Urinary bladder (tissue), 4 donors: ENCODE results near the gene EBLN2. TPM values are rescaled to one million over a fixed set of nuclear protein-coding genes. Genes with fewer than 3 reads are reported as not detected.

ENCODE experiments used
- DNase-seq: peaks from one replicate; pipeline ENCODE4 v3.0.0-alpha.2; 2015; ENCODE audit errors: extremely low spot score
- H3K27ac ChIP-seq: one replicate; pipeline ENCODE4 v1.5.1; 2013; ENCODE audit warnings: low read depth, mild to moderate bottlenecking, moderate library complexity
- H3K36me3 ChIP-seq: one replicate; pipeline ENCODE4 v1.6.1; 2013; ENCODE audit warnings: mild to moderate bottlenecking, moderate library complexity; ENCODE audit not compliant: insufficient read depth
- H3K4me1 ChIP-seq: one replicate; pipeline ENCODE4 v1.6.1; 2013; ENCODE audit warnings: mild to moderate bottlenecking, moderate library complexity; ENCODE audit not compliant: insufficient read depth
- H3K4me3 ChIP-seq: one replicate; pipeline ENCODE4 v1.5.1; 2013; ENCODE audit warnings: low read depth, low read length
- WGBS: extraction: QIAGEN DNeasy Blood & Tissue Kit; methylation state at CpG from one replicate; pipeline ENCODE4 v1.1.7; 2013; 5-methylcytosine and 5-hydroxymethylcytosine counted together
- polyA plus RNA-seq: library from polyadenylated mRNA; stranded (reverse); fragments of 200-250 nt; gene quantifications from one replicate; pipeline ENCODE4 v1.2.3, GENCODE V29; 2013
- total RNA-seq: library from RNA; depleted of rRNA; stranded (reverse); fragments of >200 nt; gene quantifications from one replicate; pipeline ENCODE4 v1.2.3, GENCODE V29; 2014
- donor health status: healthy with polysubstance abuse.
- donor health status: healthy.

Gene EBLN2
- total RNA-seq (25.3 TPM), polyA plus RNA-seq (0.85 TPM)

- Histone ChIP-seq H3K4me3 (no peak within 1 kb of the TSS), H3K36me3 (peaks cover 3% of the 10 kb centered on the region), H3K27ac (no peak within 1 kb of the TSS), H3K4me1 (no peaks in the 10 kb centered on the region)
- WGBS, result 92% methylated on average over 2 of the region's 2 CpGs
- DNase-seq, result no peak
Observed at GRCh38 chr3:73061416-73061815, at the start of gene EBLN2. Gene EBLN2, plus strand, starts transcription at chr3:73061659. Its CDS starts 423 bp downstream, at chr3:73062082.

DNA sequence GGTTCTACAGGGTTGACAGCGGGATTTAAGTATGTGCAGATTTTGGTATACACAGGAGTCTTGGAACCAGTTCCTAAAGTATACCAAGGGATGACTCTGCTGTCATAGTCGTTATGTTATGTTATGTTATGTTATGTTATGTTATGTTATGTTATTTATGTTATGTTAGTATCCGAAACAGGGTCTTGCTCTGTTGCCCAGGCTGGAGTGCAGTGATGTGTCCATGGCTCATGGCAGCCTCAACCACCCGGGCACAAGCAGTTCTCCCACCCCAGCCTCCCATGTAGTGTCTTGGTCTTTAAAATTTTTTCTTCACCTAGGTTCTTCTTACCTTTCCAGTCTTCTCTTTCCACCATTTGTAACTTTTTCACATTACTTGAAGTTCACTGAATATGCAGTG lies 43.2 kb upstream of the EBLN2 start:
- Histone ChIP-seq H3K4me1 (no peaks in the 10 kb centered on the region), H3K4me3 (no peak overlapping the region), H3K36me3 (no peaks in the 10 kb centered on the region), H3K27ac (no peak overlapping the region)
- WGBS, result 88% methylated on average over 4 of the region's 4 CpGs
- DNase-seq, result no peak

GRCh38 chr3:73018790-73019441 lies 42.5 kb upstream of the EBLN2 start:
- H3K36me3 ChIP-seq, result no peaks in the 10 kb centered on the region
- WGBS, result 67% methylated on average over 5 of the region's 5 CpGs
- H3K27ac ChIP-seq, result no peak overlapping the region
- H3K4me3 ChIP-seq, result no peak overlapping the region
- H3K4me1 ChIP-seq, result no peaks in the 10 kb centered on the region
- DNase-seq, result no peak

- H3K36me3 ChIP-seq, result no peaks in the 10 kb centered on the region
- WGBS, result 53% methylated on average over 4 of the region's 4 CpGs
- H3K27ac ChIP-seq, result no peak overlapping the region
- no peak overlapping the region for H3K4me3 ChIP-seq
- no peaks in the 10 kb centered on the region for H3K4me1 ChIP-seq
- DNase-seq, result no peak
Observed at GRCh38 chr3:73021301-73021835, 40.1 kb upstream of the EBLN2 start.

DNA sequence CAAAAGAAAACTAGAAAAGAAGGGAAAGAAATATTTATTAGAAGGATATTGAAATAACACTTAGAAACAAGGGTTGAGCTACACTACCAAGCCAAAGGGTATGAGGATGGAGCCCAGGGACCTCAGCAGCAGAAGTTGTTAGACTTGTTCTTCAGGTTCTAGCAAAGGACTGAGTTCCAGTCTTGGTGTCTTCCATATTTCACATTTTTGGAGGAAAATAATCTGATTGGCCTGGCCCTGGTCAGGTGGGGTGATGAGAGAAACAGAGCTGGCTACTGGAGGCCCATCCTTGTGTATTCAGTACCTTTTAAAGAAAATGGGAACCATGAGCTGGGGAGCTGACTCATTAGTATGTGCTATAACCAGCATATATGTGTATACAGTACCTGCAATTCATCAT lies 36.6 kb upstream of the EBLN2 start:
- Histone ChIP-seq H3K36me3 (no peaks in the 10 kb centered on the region), H3K4me1 (no peaks in the 10 kb centered on the region), H3K27ac (no peak overlapping the region), H3K4me3 (no peak overlapping the region)
- DNase-seq, result no peak

GRCh38 chr3:73026111-73026759 lies 35.2 kb upstream of the EBLN2 start:
- 65% methylated on average over 6 of the region's 6 CpGs for WGBS
- Histone ChIP-seq H3K27ac (no peak overlapping the region), H3K4me1 (no peaks in the 10 kb centered on the region), H3K36me3 (no peaks in the 10 kb centered on the region), H3K4me3 (no peak overlapping the region)
- no peak for DNase-seq

DNA sequence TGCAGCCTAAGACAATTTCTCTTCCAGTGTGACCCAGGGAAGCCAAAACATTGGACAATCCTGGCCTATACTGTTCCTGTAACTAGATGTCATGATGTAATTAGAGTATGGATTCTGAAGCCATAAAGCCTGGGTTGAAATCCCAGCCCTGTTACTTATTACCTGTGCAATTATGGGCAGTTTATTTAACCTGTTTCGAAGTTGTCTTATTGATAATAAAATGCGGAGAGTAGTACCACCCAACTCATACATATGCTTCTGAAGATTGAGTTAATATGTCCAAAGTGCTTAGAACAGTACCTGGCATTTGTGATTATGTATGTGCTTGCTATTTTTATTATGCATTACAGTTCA lies 34.7 kb upstream of the EBLN2 start:
- no peaks in the 10 kb centered on the region for H3K4me1 ChIP-seq

DNA sequence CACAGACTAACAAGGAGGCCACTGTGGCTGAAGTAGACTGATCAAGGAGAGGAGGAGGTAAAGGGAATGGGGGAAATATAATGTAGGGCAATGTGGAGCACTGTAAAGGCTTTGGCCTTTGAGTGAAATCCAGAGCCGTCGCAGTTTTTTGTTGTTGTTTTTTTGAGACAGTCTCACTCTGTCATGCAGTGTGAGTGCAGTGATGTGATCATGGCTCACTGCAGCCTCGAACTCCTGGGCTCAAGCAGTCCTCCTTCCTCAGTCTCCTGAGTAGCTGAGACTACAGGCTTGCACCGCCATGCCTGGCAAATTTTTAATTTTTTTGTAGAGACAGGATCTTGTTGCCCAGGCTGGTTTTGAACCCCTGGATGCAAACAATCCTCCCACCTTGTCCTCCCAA lies 32.7 kb upstream of the EBLN2 start:
- Histone ChIP-seq H3K36me3 (no peaks in the 10 kb centered on the region), H3K27ac (no peak overlapping the region), H3K4me1 (no peaks in the 10 kb centered on the region), H3K4me3 (no peak overlapping the region)
- WGBS, result 66% methylated on average over 4 of the region's 4 CpGs
- no peak for DNase-seq

More for the DNA sequence above, 34.7 kb upstream of the EBLN2 start:
- Histone ChIP-seq H3K36me3 (no peaks in the 10 kb centered on the region), H3K27ac (no peak overlapping the region), H3K4me3 (no peak overlapping the region)
- DNase-seq, result no peak
- WGBS, result 98% methylated on average over 2 of the region's 2 CpGs

- 17% methylated on average over 1 of the region's 1 CpG for WGBS
- Histone ChIP-seq H3K27ac (no peak overlapping the region), H3K36me3 (no peaks in the 10 kb centered on the region), H3K4me3 (no peak overlapping the region), H3K4me1 (no peaks in the 10 kb centered on the region)
- no peak for DNase-seq
Observed at GRCh38 chr3:73029321-73029796, 32.1 kb upstream of the EBLN2 start.

DNA sequence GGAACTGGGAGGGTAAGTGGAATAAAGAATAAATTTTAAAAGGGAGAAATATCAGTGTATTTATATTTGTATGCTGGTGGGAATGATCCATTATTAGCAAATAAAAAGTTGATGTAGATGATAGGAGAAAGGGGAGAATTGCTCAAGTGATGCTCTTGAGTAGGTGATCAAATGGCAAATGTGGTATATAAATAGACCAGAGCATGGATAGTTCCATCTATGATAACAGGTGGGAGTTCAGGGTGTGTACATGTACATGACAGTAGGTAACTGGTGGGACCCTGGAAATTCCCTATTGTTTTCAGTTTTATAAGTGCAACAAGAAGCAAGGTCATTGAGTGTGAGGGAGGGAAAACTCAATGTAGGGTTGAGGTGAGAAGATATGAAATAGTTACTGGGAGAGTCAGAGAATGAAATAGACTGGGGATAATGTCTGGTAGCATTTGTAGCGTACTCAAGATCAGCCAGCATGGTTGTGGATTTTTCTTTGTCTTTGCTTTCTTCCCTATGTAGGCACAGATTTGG lies 31.3 kb upstream of the EBLN2 start:
- H3K4me3 ChIP-seq, result no peak overlapping the region
- H3K27ac ChIP-seq, result no peak overlapping the region
- no peaks in the 10 kb centered on the region for H3K36me3 ChIP-seq
- 90% methylated on average over 1 of the region's 1 CpG for WGBS
- DNase-seq, result no peak
- H3K4me1 ChIP-seq, result no peaks in the 10 kb centered on the region

DNA sequence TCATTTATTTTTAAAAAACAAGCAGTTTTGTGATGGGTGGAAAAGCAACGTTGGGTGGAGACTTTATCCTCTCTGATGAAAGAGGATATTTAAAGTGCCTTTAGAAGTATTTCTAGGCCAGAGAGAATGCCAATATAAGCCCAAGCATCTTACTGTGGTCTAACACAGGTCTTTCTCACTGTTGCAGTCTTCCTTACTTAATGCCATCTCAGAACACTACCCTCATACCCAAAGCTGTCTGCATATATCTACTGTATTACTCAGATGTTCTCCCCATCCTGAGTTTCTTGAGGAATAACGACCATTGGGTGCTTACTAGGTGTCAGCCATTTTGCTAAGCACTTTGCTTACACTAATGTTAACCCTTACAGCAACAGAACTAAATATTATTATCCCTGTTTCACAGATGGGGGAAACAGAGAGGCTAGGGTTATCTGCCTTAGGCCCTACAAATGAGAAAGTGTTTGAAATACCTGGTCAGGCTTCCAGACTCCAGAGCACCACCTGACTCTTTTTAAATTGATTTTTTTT lies 29.8 kb upstream of the EBLN2 start:
- DNase-seq, result no peak
- 36% methylated on average over 2 of the region's 2 CpGs for WGBS
- Histone ChIP-seq H3K36me3 (no peaks in the 10 kb centered on the region), H3K4me3 (no peak overlapping the region), H3K4me1 (no peaks in the 10 kb centered on the region), H3K27ac (no peak overlapping the region)

DNA sequence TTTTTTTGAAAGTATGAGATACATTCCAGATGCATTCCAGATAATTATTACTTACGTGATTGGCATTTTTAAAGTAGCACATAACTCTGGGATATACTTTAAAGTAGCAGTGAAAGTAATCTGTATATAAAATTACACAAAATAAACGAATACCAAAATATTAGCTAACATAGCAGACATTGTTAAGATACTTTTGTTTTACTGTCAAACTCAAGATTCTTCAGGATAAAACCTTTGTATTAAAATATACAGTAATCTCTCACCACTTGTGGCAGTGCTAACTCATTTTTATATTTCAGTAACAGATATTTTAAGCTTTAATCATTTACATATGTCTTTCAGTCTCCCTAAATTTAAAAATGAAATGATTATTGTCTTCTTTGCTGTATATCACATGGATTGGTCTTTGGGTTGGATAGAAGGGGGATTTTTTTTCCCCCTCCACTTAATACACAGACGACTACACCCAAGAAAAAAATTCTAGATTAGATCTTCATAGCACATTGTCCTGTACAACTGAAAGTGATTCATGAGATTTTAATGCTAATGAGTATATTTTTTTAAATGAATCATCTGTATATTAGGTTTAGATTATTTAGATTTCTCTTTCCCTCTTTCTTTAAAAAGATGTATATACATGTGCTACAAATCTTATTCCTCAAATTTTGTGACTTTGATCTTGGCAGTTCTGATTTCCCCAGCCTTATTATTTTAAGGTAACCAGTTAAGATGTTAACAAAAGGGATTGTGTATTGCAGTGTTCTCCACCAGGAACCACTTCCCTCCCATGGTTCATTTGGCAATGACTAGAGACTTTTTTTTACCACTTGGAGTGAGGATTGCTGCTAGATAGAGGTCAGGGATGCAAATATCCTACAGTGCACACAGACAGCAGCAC lies 24.5 kb upstream of the EBLN2 start:
- Histone ChIP-seq H3K27ac (no peak overlapping the region), H3K4me1 (peaks cover 1% of the 10 kb centered on the region), H3K36me3 (no peaks in the 10 kb centered on the region), H3K4me3 (no peak overlapping the region)
- WGBS, result 49% methylated on average over 3 of the region's 3 CpGs
- DNase-seq, result no peak

GRCh38 chr3:73041537-73041936 lies 19.9 kb upstream of the EBLN2 start:
- WGBS, result 35% methylated on average over 3 of the region's 3 CpGs
- Histone ChIP-seq H3K27ac (no peak overlapping the region), H3K36me3 (no peaks in the 10 kb centered on the region), H3K4me1 (peaks cover 1% of the 10 kb centered on the region), H3K4me3 (no peak overlapping the region)
- no peak for DNase-seq
